Endothelial cell of umbilical vein (primary cell): ENCODE data around the gene DNAJB13. TPM values are rescaled to one million over a fixed set of nuclear protein-coding genes. Genes with fewer than 3 reads are reported as not detected.

ENCODE experiments used
- BruUV-seq: library from RNA; stranded (reverse); fragments of 400-500 nt; replicated peaks from 2 replicates; lab custom pipeline; 2021; lab: Mats Ljungman, UMichigan
- CTCF ChIA-PET: fragments of 300-600, 350-600 bp; sonication (Branson Sonifier 250); formaldehyde crosslinking; loops from one replicate; lab custom pipeline; 2021; ENCODE audit warnings: antibody characterized with exemption, inconsistent platforms; lab: Charles Lee
- POLR2A ChIA-PET: fragments of 300-600, 350-600 bp; sonication (Branson Sonifier 250); formaldehyde crosslinking; loops from one replicate; lab custom pipeline; 2021; ENCODE audit warnings: antibody characterized with exemption, inconsistent platforms; lab: Charles Lee
- DNase-seq: peaks from one replicate; pipeline ENCODE4 v3.0.0-alpha.2; 2011; ENCODE audit warnings: low read depth, low spot score
- FAIRE-seq: peaks from 2 replicates; lab custom pipeline; 2011; peaks lifted over from hg19 to GRCh38; lab: Jason Lieb, UNC
- H2AFZ ChIP-seq: 2 replicates; pipeline ENCODE4 v1.6.0; 2012; ENCODE audit warnings: low read depth, low read length, control low read depth, inconsistent platforms
- H3K27ac ChIP-seq: 2 replicates; pipeline ENCODE4 v1.5.1; 2011; ENCODE audit warnings: low read depth, mild to moderate bottlenecking, control low read depth, low read length, moderate library complexity; ENCODE audit not compliant: insufficient read depth
- H3K27me3 ChIP-seq, 2 experiments: 2 replicates each; pipeline versions ENCODE4 v1.6.0 to v1.6.1; 2011; ENCODE audit warnings: low read length in 2 of 2, mixed read lengths in 1 of 2; ENCODE audit not compliant: control insufficient read depth in 2 of 2, insufficient read depth in 2 of 2
- H3K36me3 ChIP-seq, 2 experiments: 2 replicates in 1 of 2; 3 replicates in 1 of 2; pipeline ENCODE4 v1.5.1; 2011; ENCODE audit warnings: low read length in 2 of 2, mild to moderate bottlenecking in 1 of 2, moderate library complexity in 1 of 2; ENCODE audit not compliant: control insufficient read depth in 2 of 2, insufficient read depth in 2 of 2; ENCODE audit errors: extremely low read depth in 1 of 2
- H3K4me1 ChIP-seq: 3 replicates; pipeline ENCODE4 v1.5.1; 2011; ENCODE audit warnings: mild to moderate bottlenecking, low read length; ENCODE audit not compliant: control insufficient read depth, insufficient read depth; ENCODE audit errors: extremely low read depth
- H3K4me2 ChIP-seq: 2 replicates; pipeline ENCODE4 v1.6.1; 2011; ENCODE audit warnings: low read length, control low read depth, mixed read lengths; ENCODE audit not compliant: insufficient read depth
- H3K4me3 ChIP-seq, 3 experiments: fragments of 200-600 bp in 1 of 3; sonication (generic), shearing (Covaris generic) in 1 of 3; replicated peaks in 1 of 3; 2 replicates each; pipeline ENCODE4 v1.5.1; 2011 to 2016; ENCODE audit warnings: control low read depth in 3 of 3, low read length in 3 of 3, mild to moderate bottlenecking in 2 of 3, inconsistent platforms in 1 of 3, low read depth in 1 of 3, moderate library complexity in 1 of 3; ENCODE audit not compliant: insufficient read depth in 1 of 3
- H3K79me2 ChIP-seq: 2 replicates; pipeline ENCODE4 v1.6.0; 2012; ENCODE audit warnings: low read length, inconsistent platforms; ENCODE audit not compliant: control insufficient read depth, insufficient read depth
- H3K9ac ChIP-seq: replicated peaks from 2 replicates; pipeline ENCODE3; 2011; ENCODE audit warnings: low read length, control low read depth; ENCODE audit not compliant: insufficient read depth; ENCODE audit errors: extremely low read depth
- H3K9me1 ChIP-seq: replicated peaks from 3 replicates; pipeline ENCODE4 v1.6.0; 2011; ENCODE audit warnings: mild to moderate bottlenecking, low read length; ENCODE audit not compliant: control insufficient read depth, insufficient read depth; ENCODE audit errors: extremely low read depth
- H3K9me3 ChIP-seq: replicated peaks from 2 replicates; pipeline ENCODE4 v1.5.1; 2012; ENCODE audit warnings: low read length, inconsistent platforms; ENCODE audit not compliant: control insufficient read depth, insufficient read depth
- H4K20me1 ChIP-seq: replicated peaks from 2 replicates; pipeline ENCODE3; 2011; ENCODE audit warnings: mild to moderate bottlenecking, low read length; ENCODE audit not compliant: control insufficient read depth, insufficient read depth; ENCODE audit errors: extremely low read depth
- EZH2 ChIP-seq: IDR thresholded peaks from 2 replicates; pipeline ENCODE4 v1.6.1; 2012; ENCODE audit warnings: borderline replicate concordance, low read depth, mild to moderate bottlenecking, moderate library complexity, low read length, inconsistent platforms; ENCODE audit not compliant: severe bottlenecking
- FOS ChIP-seq: IDR thresholded peaks from 2 replicates; pipeline ENCODE4 v1.6.1; 2011; ENCODE audit warnings: mild to moderate bottlenecking, low read length, moderate library complexity, borderline replicate concordance; ENCODE audit not compliant: insufficient read depth
- GATA2 ChIP-seq: IDR thresholded peaks from 2 replicates; pipeline ENCODE4 v1.7.0; 2011; ENCODE audit warnings: low read depth, mild to moderate bottlenecking, moderate library complexity, mixed read lengths, low read length; ENCODE audit not compliant: insufficient read length, insufficient read depth
- JUN ChIP-seq: IDR thresholded peaks from 2 replicates; pipeline ENCODE4 v1.6.1; 2011; ENCODE audit warnings: borderline replicate concordance, low read depth; ENCODE audit not compliant: insufficient read length, insufficient read depth
- MYC ChIP-seq: IDR thresholded peaks from one replicate; pipeline ENCODE4 v1.6.1; 2011; ENCODE audit warnings: mild to moderate bottlenecking, low read depth, low read length
- POLR2A ChIP-seq: IDR thresholded peaks from 2 replicates; pipeline ENCODE4 v1.6.1; 2012; ENCODE audit warnings: low read depth, mild to moderate bottlenecking, control low read depth, low read length
- POLR2AphosphoS5 ChIP-seq: IDR thresholded peaks from 2 replicates; pipeline ENCODE4 v1.6.1; 2012; ENCODE audit warnings: low read depth, mild to moderate bottlenecking, control low read depth, low read length, moderate library complexity; ENCODE audit not compliant: insufficient read depth
- dilution Hi-C: fragments of 300-500 bp; cut with MboI; formaldehyde crosslinking; loops from one replicate; pipeline ENCODE4 v1.15.0; 2019; ENCODE audit warnings: low sequenced_read_pairs; ENCODE audit not compliant: extremely low pct_ligation_motif_present
- intact Hi-C: fragments of 100-400 bp; cut with micrococcal nuclease; formaldehyde crosslinking; loops from one replicate; pipeline ENCODE4 v1.10.0; 2022
- polyA plus RNA-seq, 4 experiments: library from polyadenylated mRNA; depleted of rRNA in 3 of 4; stranded (reverse) in 3 of 4; unstranded in 1 of 4; fragments of >200 nt; gene quantifications; 2 replicates each; pipeline versions ENCODE4 v1.2.1 to v1.2.3, GENCODE V29; 2011 to 2012; ENCODE audit warnings: missing spikeins in 1 of 4
- total RNA-seq: library from RNA; stranded (reverse); gene quantifications from 2 replicates; pipeline ENCODE4 v1.2.3, GENCODE V29; 2021
- TF ChIP-seq, protein P1 (sequence below): IDR thresholded peaks from 2 replicates; pipeline ENCODE4 v1.6.1; 2011; ENCODE audit not compliant: insufficient read depth, insufficient read length
- TF ChIP-seq, protein P2 (sequence below), 2 donors: IDR thresholded peaks; 1 replicate in 1 of 2; 2 replicates in 1 of 2; pipeline ENCODE4 v1.5.1; 2011; ENCODE audit warnings: low read length in 2 of 2, mild to moderate bottlenecking in 2 of 2, moderate library complexity in 2 of 2, control low read depth in 1 of 2, inconsistent platforms in 1 of 2, low read depth in 1 of 2; ENCODE audit not compliant: insufficient read depth in 1 of 2; ENCODE audit errors: extremely low read depth in 1 of 2

Gene DNAJB13
- total and polyA plus RNA-seq, 2 donors (not counting 3 experiments of a cell fraction or from before 2014, with no cell fraction given), result 0.07 to 0.46 TPM

DNA sequence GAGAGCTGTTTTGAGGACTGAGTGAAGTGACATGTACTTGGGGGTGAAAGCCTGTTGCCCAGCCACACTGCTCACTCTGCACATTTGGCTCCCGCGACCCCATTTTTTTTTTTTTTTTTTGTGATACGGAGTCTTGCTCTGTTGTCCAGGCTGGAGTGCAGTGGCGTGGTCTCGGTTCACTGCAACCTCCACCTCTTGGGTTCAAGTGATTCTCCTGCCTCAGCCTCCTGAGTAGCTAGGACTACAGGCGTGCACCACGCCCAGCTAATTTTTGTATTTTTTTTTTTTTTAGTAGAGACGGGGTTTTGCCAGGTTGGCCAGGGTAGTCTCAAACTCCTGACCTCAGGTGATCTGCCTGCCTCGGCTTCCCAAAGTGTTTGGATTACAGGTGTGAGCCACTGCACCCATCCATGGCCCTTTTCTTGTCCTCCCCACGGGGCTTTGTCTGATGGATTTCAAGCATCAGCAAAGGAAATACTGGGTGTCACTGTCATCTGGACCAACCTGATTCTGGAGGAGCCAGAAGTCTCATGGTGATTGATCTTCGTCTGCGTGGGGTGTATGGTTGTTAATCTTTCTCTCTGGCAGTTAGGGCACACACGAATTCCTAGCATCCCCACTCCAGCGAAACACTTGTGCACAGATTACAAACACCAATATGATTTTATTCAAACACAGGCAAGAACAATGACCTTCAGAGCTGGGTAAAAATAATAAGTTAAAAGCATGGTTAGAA lies 61.4 kb downstream of the DNAJB13 start:
- no peaks in the 10 kb centered on the region for H3K27me3 ChIP-seq
- no TSS peak for BruUV-seq
- FAIRE-seq (no peak), DNase-seq (no peak)
- H3K4me3 ChIP-seq, result no peak overlapping the region
- intact Hi-C loops (no loop called here), dilution Hi-C loops (no loop called here)
- H4K20me1 ChIP-seq, result no peaks in the 10 kb centered on the region
- no peaks in the 10 kb centered on the region for H3K9me3 ChIP-seq
- H3K9me1 ChIP-seq, result no peaks in the 10 kb centered on the region
- no peaks in the 10 kb centered on the region for H3K4me1 ChIP-seq
- H3K9ac ChIP-seq, result no peak overlapping the region
- no peak for TF ChIP-seq JUN
- TF ChIP-seq POLR2AphosphoS5, result no peak
- TF ChIP-seq, protein P1, sequence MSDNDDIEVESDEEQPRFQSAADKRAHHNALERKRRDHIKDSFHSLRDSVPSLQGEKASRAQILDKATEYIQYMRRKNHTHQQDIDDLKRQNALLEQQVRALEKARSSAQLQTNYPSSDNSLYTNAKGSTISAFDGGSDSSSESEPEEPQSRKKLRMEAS, result no peak
- no peak for TF ChIP-seq GATA2
- no peak for TF ChIP-seq EZH2
- TF ChIP-seq POLR2A, result no peak
- TF ChIP-seq FOS, result no peak
- TF ChIP-seq MYC, result no peak
- TF ChIP-seq, protein P2, sequence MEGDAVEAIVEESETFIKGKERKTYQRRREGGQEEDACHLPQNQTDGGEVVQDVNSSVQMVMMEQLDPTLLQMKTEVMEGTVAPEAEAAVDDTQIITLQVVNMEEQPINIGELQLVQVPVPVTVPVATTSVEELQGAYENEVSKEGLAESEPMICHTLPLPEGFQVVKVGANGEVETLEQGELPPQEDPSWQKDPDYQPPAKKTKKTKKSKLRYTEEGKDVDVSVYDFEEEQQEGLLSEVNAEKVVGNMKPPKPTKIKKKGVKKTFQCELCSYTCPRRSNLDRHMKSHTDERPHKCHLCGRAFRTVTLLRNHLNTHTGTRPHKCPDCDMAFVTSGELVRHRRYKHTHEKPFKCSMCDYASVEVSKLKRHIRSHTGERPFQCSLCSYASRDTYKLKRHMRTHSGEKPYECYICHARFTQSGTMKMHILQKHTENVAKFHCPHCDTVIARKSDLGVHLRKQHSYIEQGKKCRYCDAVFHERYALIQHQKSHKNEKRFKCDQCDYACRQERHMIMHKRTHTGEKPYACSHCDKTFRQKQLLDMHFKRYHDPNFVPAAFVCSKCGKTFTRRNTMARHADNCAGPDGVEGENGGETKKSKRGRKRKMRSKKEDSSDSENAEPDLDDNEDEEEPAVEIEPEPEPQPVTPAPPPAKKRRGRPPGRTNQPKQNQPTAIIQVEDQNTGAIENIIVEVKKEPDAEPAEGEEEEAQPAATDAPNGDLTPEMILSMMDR (IDR thresholded peaks at IDR 0.05; ENCODE audit: extremely low read depth in 1 of 2, insufficient read depth in 1 of 2, low read depth in 1 of 2, low read length in 2 of 2), result no peak
- H3K27ac ChIP-seq, result no peak overlapping the region
- no peaks in the 10 kb centered on the region for H3K79me2 ChIP-seq
- ChIA-PET POLR2A (no interaction called here), CTCF (no interaction called here)
- peaks cover 0 to 11% of the 10 kb centered on the region in 2 experiments for H3K36me3 ChIP-seq
- H2AFZ ChIP-seq, result no peak overlapping the region
- H3K4me2 ChIP-seq, result no peak overlapping the region
